Esophagus (tissue), 2 donors: ENCODE measurements around the gene ADGRB3. TPM values are rescaled to one million over a fixed set of nuclear protein-coding genes. Genes with fewer than 3 reads are reported as not detected.
"Not testable (repeated sequence)": the region's sequence is repeated elsewhere in the genome, so short reads cannot be mapped to it uniquely, and the experiment has no call there.

ENCODE experiments used
- H3K27ac ChIP-seq, 2 donors: one replicate each; pipeline ENCODE4 v1.5.1; 2013; ENCODE audit warnings: low read depth in 2 of 2, mild to moderate bottlenecking in 2 of 2, inconsistent platforms in 1 of 2, low read length in 1 of 2, moderate library complexity in 1 of 2
- H3K27me3 ChIP-seq, 2 donors: one replicate each; pipeline ENCODE4 v1.6.1; 2013; ENCODE audit warnings: low read length in 2 of 2, control low read depth in 1 of 2, mild to moderate bottlenecking in 1 of 2; ENCODE audit not compliant: insufficient read depth in 2 of 2, control insufficient read depth in 1 of 2
- H3K36me3 ChIP-seq, 2 donors: one replicate each; pipeline ENCODE4 v1.6.1; 2013; ENCODE audit warnings: low read length in 1 of 2; ENCODE audit not compliant: control insufficient read depth in 2 of 2, insufficient read depth in 2 of 2
- H3K4me1 ChIP-seq, 2 donors: one replicate each; pipeline ENCODE4 v1.6.1; 2013; ENCODE audit warnings: low read length in 1 of 2; ENCODE audit not compliant: control insufficient read depth in 2 of 2, insufficient read depth in 2 of 2
- H3K4me3 ChIP-seq, 2 donors: one replicate each; pipeline ENCODE4 v1.5.1; 2013; ENCODE audit warnings: low read length in 2 of 2, mild to moderate bottlenecking in 2 of 2, low read depth in 1 of 2, moderate library complexity in 1 of 2
- H3K9me3 ChIP-seq, 2 donors: one replicate each; pipeline ENCODE4 v1.6.1; 2013; ENCODE audit warnings: mild to moderate bottlenecking in 2 of 2, low read depth in 1 of 2, low read length in 1 of 2, moderate library complexity in 1 of 2; ENCODE audit not compliant: control insufficient read depth in 2 of 2, insufficient read depth in 1 of 2
- WGBS, 2 donors: extraction: QIAGEN DNeasy Blood & Tissue Kit; methylation state at CpG; one replicate each; pipeline ENCODE4 v1.1.7; 2013; 5-methylcytosine and 5-hydroxymethylcytosine counted together
- polyA plus RNA-seq, 2 donors: library from polyadenylated mRNA; stranded (reverse); fragments of 200-250 nt; gene quantifications; one replicate each; pipeline ENCODE4 v1.2.3, GENCODE V29; 2013
- donor health status: healthy with polysubstance abuse.
- donor health status: Bipolar disorder and iron deficiency.

Gene ADGRB3
- polyA plus RNA-seq, 2 donors: 0.08 to 0.14 TPM

DNA sequence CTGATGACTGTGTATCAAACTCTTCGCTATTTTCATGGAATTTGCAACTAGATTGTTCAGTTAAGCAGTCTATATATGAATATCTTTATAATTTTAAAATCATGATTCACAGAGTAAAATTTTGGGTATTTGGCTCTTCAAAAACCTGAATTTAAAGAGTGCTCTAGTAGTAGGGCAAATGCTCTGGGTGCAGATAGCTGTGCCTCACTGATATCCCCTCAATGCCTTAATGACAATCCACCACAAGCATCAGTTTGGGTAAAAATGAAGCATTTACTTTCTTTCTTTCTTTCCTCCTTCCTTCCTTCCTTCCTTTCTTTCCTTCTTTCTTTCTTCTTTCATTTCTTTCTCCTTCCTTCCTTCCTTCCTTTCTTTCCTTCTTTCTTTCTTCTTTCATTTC lies 239.7 kb downstream of the ADGRB3 start:
- no peaks in the 10 kb centered on the region for H3K4me1 ChIP-seq
- H3K36me3 ChIP-seq: no peaks in the 10 kb centered on the region
- no peaks in the 10 kb centered on the region for H3K9me3 ChIP-seq
- H3K27me3 ChIP-seq: no peaks in the 10 kb centered on the region
- H3K27ac ChIP-seq: no peak overlapping the region
- no peak overlapping the region for H3K4me3 ChIP-seq
- WGBS, 2 donors: 80 to 91% methylated on average over 1 of the region's 1 CpG

DNA sequence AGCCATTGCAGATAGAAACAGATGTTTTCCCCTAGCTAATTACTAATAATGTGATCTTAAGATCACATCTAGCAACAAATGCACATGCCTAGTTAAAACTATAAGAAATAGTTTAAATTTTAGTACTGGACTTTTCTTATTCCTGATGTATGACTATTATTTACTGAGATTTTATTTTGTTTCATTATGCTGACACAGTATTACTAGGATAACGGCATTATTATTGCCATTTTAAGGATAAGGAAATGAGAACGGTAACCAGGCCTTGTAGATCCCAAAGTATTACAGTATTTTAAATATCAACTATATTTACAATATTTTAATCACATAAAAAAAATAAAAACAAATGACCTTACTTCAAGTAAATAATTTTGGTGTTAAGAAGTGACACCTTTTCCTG lies 240.3 kb downstream of the ADGRB3 start:
- WGBS, 2 donors: 80 to 86% methylated on average over 2 of the region's 2 CpGs
- no peaks in the 10 kb centered on the region for H3K4me1 ChIP-seq
- H3K27ac ChIP-seq: no peak overlapping the region
- no peaks in the 10 kb centered on the region for H3K27me3 ChIP-seq
- no peaks in the 10 kb centered on the region for H3K36me3 ChIP-seq
- no peak overlapping the region for H3K4me3 ChIP-seq
- no peaks in the 10 kb centered on the region for H3K9me3 ChIP-seq

DNA sequence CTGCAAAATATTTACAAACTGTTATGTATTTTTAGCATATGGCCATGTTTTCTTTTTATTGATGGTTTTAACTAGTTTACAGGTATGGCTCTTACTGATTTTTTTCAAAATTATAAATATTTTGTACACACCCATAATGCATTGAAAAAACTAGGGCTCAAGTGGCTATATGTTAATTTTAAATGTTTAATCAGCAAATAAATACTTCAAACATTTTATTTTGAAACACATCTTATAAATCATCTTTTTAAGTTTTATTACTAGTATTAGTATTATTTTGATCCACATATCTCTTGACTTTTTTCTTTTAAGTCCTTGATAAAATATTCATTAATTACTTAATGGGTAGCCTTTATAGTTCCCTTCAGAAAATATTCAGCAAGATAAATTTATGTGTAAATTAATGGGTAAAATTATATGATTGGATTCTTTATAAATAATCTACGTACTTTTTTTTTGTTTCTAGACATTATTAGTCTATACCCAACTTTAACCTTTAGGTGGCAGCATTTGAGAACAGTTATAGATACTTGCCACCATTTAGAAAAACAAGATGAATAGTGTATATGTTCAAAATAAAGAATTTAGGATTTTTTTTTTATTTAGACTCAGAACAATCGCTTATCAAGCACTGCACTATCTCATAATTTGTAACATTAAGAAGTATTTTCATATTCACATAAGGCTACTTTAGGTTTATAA lies 241.9 kb downstream of the ADGRB3 start:
- no peak overlapping the region for H3K27ac ChIP-seq
- 14 to 16% methylated on average over 2 of the region's 2 CpGs for WGBS, 2 donors

DNA sequence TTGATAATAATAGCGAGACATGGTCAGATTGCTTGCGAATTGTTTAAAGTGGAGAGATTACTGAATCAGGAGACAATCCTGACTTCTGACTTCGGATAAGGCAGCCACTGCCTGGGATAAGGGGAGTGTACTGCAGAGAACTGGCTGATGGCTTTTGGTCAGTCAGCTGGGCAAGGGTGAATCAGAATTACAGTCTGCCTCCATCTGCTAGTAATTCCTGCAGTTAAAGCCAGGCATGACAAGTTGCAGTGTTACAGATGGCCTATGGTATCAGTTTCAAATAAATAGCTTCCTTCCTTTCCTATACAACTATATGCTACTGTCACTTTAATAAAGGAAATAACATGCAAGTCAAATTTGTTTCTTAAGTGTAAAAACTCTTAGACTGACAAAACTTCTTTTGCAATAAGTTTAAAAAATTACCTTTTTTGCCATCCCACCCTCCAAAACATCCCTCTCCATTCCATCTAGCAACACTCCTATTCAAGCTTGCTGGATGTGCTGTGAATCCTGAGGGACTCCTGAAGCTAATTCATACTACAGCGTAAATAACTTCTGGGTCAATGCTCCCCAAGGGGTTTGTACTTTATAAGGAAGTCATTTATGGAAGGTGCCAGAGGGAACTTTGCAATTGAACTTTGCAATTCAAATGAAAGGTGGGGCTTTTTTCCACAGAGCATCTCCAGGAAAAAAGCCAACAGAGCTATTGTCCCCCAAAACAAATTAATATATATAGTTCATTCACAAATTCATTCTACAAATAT lies 245.2 kb downstream of the ADGRB3 start:
- peaks cover 0 to 4% of the 10 kb centered on the region in 2 donors for H3K9me3 ChIP-seq
- no peak overlapping the region for H3K27ac ChIP-seq
- H3K27me3 ChIP-seq: no peaks in the 10 kb centered on the region
- H3K4me3 ChIP-seq: no peak overlapping the region
- no peaks in the 10 kb centered on the region for H3K4me1 ChIP-seq
- no peaks in the 10 kb centered on the region for H3K36me3 ChIP-seq
- 76 to 77% methylated on average over 4 of the region's 4 CpGs for WGBS, 2 donors

More for the DNA sequence above, 241.9 kb downstream of the ADGRB3 start:
- Histone ChIP-seq H3K9me3 (no peaks in the 10 kb centered on the region), H3K4me1 (no peaks in the 10 kb centered on the region), H3K4me3 (no peak overlapping the region), H3K27me3 (no peaks in the 10 kb centered on the region), H3K36me3 (no peaks in the 10 kb centered on the region)

DNA sequence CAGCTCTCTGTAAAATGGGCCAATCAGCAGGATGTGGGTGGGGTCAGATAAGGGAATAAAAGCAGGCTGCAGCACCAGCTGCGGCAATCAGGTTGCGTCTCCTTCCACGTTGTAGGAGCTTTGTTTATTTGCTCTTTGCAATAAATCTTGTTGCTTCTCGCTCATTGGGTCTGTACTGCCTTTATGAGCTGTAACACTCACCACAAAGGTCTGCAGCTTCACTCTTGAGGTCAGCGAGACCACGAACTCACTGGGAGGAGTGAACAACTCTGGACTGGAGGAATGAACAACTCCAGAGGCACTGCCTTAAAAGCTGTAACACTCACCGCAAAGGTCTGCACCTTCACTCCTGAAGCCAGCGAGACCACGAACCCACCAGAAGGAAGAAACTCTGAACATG lies 248.2 kb downstream of the ADGRB3 start:
- H3K9me3 ChIP-seq, H3K4me3 ChIP-seq, H3K27me3 ChIP-seq, H3K36me3 ChIP-seq, H3K27ac ChIP-seq, H3K4me1 ChIP-seq: not testable (repeated sequence)
- 80 to 83% methylated on average over 9 of the region's 9 CpGs for WGBS, 2 donors

DNA sequence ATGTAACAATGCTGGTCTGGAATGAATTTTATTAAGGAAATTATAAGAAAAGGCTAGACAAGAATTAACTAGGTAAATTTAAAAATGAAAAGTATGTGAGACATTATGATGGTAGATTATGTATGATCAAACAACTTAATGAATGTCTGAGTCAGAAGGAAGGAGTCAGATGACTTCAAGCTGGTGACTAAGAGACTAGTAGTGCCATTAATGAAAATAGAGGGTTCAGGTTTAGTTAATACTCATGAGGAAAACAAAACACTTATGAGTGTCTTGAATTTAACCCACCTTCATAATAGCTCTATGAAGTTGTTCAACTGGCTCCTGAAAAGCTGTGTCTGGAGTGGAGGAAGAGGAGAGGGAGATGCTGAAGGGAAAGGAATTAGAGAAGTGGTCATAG lies 256.3 kb downstream of the ADGRB3 start:
- Histone ChIP-seq H3K36me3 (no peaks in the 10 kb centered on the region), H3K27ac (no peak overlapping the region)

DNA sequence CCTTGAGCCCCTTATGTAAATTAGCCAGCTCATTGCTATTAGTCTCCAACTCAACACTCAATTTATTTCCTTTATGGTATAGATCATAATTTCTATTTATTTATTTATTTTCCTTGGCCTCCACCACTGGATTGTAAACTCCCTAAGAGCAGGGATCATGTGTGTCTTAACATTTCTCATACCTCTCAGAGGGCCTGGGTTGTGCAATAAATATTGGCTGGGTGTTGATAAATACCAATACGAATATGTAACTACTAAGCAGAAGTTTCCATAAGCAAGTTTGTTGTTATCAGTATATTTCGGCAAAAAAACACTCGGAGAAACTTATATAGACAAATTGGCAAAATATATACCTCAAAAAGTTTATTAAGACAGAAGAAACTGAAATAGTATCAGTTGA lies 257.4 kb downstream of the ADGRB3 start:
- H3K36me3 ChIP-seq: no peaks in the 10 kb centered on the region
- 84 to 85% methylated on average over 3 of the region's 3 CpGs for WGBS, 2 donors
- H3K27me3 ChIP-seq: no peaks in the 10 kb centered on the region
- H3K4me3 ChIP-seq: no peak overlapping the region
- no peak overlapping the region for H3K27ac ChIP-seq
- H3K4me1 ChIP-seq: no peaks in the 10 kb centered on the region
- no peaks in the 10 kb centered on the region for H3K9me3 ChIP-seq

More for the DNA sequence above, 256.3 kb downstream of the ADGRB3 start:
- Histone ChIP-seq H3K27me3 (no peaks in the 10 kb centered on the region), H3K9me3 (no peaks in the 10 kb centered on the region), H3K4me1 (no peaks in the 10 kb centered on the region), H3K4me3 (no peak overlapping the region)

DNA sequence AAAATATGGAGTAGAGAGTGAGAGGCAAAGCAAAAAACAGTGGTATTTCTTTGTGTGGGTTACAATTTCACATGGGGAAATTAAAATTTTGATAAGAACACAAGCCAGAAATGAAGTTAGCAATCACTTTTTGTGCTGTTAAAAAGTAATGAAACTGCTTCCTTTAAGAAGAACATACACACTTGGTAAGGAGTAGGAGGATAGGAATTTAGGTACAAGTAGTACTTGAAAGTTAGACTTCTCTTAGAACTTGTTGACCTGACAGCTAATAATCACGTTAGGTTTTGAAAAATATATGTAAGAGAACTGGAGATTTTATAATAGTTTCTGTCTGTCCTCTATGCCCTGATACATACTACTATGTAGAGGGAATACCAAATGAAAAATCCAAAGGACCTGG lies 260.8 kb downstream of the ADGRB3 start:
- Histone ChIP-seq H3K9me3 (no peaks in the 10 kb centered on the region), H3K4me3 (no peak overlapping the region), H3K27me3 (no peaks in the 10 kb centered on the region), H3K27ac (no peak overlapping the region), H3K36me3 (no peaks in the 10 kb centered on the region), H3K4me1 (no peaks in the 10 kb centered on the region)
- WGBS, 2 donors: 35 to 36% methylated on average over 1 of the region's 1 CpG

DNA sequence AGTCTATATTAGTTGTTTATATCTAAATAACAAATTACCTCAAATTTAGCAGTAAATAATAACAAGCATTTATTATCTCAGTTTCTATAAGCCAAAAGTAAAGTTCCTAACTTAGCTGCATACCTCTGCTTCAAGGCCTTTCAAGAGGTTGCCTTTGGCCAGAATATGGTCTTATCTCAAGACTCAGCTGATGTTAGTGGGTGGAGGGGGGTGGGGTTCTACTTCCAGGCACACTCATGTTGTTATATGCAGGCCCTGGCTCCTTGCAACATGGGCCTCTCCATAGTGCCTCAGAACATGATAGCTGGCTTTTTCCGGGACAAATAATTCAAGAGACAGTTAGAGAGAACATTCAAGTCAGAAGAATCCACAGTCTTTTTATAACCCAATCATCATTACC lies 266.0 kb downstream of the ADGRB3 start:
- no peaks in the 10 kb centered on the region for H3K9me3 ChIP-seq
- no peak overlapping the region for H3K27ac ChIP-seq
- no peaks in the 10 kb centered on the region for H3K4me1 ChIP-seq
- 78 to 95% methylated on average over 1 of the region's 1 CpG for WGBS, 2 donors
- H3K4me3 ChIP-seq: no peak overlapping the region
- H3K27me3 ChIP-seq: no peaks in the 10 kb centered on the region
- no peaks in the 10 kb centered on the region for H3K36me3 ChIP-seq

DNA sequence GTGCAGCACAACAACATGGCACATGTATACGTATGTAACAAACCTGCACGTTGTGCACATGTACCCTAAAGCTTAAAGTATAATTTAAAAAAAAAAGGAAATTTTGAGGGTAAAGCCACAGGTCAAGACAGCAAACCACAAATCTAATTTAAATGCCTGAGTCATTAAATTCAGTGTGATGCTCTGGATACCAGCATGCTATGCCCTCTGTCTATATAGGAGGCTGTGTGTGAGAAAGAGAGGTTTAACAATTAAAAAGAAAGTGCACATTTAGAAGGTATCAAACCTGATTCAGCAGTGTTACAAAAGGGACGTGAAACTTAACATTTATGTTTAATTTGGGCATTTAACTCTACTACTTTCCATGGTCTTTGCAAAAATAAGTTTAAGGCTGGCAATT lies 276.3 kb downstream of the ADGRB3 start:
- Histone ChIP-seq H3K4me1 (no peaks in the 10 kb centered on the region), H3K4me3 (no peak overlapping the region), H3K27ac (no peak overlapping the region), H3K27me3 (no peaks in the 10 kb centered on the region), H3K36me3 (no peaks in the 10 kb centered on the region), H3K9me3 (no peaks in the 10 kb centered on the region)
- WGBS, 2 donors: 84 to 87% methylated on average over 3 of the region's 3 CpGs
